ENCODE data around the gene STK32B.
"Not testable (repeated sequence)": the region's sequence is repeated elsewhere in the genome, so short reads cannot be mapped to it uniquely, and the experiment has no call there.

- TF ChIP-seq CTCF, POLR2A (IDR thresholded peaks at IDR 0.05): not testable (repeated sequence)
Observed at GRCh38 chr4:5247061-5247460, 195.8 kb downstream of the STK32B start.
